ENCODE data around the gene NBEAL2.

Gene NBEAL2, protein sequence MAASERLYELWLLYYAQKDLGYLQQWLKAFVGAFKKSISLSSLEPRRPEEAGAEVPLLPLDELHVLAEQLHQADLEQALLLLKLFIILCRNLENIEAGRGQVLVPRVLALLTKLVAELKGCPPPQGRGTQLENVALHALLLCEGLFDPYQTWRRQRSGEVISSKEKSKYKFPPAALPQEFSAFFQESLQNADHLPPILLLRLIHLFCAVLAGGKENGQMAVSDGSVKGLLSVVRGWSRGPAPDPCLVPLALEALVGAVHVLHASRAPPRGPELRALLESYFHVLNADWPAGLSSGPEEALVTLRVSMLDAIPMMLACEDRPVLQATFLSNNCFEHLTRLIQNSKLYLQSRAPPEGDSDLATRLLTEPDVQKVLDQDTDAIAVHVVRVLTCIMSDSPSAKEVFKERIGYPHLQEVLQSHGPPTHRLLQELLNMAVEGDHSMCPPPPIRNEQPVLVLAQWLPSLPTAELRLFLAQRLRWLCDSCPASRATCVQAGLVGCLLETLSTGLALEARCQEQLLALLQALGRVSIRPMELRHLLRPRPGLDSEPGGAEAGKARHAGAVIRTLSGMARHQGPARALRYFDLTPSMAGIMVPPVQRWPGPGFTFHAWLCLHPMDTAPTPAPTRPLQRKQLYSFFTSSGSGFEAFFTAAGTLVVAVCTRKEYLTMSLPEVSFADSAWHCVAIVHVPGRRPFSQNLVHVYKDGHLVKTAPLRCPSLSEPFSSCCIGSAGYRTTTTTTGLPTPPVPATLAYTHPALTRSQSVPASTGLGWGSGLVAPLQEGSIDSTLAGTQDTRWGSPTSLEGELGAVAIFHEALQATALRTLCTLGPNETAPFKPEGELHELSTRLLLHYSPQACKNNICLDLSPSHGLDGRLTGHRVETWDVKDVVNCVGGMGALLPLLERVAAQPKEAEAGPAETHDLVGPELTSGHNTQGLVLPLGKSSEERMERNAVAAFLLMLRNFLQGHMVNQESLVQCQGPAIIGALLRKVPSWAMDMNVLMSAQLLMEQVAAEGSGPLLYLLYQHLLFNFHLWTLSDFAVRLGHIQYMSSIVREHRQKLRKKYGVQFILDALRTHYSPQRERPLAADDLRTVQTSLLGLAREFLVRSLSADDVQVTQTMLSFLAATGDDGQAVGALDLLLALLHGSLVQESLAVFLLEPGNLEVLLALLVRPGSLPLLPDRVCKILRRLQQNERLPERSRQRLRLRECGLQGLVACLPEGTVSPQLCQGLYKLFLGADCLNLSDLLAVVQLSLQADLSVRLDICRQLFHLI (N-terminal part only)

DNA sequence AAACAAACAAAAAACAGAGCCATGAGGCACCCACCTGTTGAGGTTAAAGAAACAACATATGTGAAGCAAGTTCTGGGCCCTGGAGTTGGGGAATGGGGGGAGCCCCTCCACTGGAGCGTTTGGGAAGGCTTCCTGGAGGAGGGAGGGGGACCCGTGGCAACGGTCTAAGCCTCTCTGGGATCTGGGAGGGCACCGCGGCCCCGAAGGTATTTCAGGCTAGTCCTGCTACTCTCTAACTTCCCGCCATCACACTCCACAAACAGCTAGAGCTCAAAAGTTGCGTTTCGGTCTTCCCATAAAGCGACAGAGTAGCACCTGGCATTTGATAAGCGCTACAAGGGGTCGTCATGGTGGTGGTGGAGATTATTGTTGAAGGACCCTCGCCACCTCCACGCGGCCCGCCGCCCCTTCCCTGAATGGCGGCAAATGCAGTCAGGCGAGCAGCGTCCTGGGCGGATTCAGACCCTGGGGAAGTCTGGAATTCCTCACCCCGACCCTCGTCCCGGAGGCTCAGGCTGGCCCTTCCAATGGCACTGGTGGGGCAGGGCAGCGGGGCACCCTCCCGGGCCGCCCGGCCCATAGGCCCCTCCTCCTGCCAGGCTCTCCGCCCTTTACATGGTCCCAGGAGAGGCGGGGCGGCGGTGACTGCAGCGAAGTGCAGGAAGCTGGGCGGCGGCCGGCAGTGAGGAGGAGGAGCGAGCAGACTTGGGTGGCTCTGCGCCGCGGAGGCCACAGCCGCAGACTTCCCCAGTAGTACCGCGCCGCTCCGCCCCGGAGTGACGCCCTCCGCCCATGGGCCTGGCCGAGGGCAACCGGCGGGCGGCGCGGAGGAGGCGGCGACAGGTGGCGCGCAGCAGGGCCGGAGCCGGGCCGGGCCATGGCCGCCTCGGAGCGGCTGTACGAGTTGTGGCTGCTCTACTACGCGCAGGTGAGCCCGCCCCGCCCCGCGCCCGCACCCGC, at the start of gene NBEAL2:
NBEAL2 (plus strand) TSS at position 682 of the 960 bp plus-strand sequence; CDS start at position 878, 196 bp downstream.
- FAIRE-seq: no peak

DNA sequence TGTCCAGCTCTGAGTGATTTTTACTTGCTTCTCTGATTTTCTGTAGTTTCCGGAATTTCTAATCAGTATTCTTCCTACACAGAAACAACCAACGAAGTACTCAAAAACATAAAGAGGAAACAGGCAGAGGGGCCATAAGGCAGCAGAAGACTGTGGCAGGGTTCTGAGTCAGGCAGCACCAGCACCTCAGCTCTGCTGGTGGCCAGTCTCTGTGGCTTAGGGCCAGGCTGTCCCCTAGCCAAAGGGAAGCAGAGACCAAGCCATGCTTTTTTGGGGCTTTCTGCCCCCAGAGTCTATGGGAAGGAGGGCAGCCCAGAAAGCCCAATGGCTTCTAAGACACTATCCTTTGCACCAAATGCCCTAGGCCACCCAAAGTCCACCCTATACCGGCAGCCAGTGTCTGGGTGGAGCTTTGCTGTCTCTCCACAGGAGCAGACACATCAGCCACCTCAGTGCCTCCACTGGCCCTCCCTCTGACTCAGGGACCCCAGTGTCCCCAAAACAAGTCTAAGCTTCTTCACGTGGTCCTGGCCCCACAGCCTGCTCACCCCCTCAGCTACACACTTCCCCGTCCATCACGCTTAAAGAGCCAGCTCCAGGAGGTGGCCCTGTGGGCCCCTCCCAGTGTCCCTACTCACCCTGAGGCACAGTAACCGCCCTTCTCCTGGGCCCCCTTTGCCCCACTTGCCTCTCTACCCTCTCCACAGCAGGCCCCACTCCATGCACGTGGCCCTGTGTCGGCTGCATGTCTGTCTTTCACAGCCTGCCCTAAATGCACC, 49.1 kb upstream of the NBEAL2 start:
- FAIRE-seq: no peak

DNA sequence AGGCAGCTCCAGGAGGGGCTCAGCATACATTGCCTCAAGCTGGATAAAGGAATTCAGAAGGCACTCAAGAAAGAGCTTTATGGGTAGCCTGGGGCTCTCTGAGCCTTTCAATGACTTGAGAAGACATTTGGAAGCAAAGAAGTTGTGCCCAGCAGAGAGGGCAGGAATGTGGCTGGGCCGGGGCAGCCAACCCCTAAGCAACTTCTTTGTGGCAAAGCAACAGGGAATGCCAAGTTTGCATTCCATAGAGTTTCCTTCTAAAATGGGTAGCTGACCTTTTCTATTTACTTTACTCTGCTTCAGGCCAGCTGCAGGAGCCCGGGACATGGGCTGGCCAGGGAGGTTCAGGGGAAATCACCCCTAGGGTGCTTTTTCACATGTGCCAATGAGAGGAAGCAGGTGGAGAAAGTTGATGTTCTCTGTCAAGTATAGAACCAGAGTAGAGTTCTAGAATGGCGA, 48.5 kb upstream of the NBEAL2 start:
- no peak for FAIRE-seq

DNA sequence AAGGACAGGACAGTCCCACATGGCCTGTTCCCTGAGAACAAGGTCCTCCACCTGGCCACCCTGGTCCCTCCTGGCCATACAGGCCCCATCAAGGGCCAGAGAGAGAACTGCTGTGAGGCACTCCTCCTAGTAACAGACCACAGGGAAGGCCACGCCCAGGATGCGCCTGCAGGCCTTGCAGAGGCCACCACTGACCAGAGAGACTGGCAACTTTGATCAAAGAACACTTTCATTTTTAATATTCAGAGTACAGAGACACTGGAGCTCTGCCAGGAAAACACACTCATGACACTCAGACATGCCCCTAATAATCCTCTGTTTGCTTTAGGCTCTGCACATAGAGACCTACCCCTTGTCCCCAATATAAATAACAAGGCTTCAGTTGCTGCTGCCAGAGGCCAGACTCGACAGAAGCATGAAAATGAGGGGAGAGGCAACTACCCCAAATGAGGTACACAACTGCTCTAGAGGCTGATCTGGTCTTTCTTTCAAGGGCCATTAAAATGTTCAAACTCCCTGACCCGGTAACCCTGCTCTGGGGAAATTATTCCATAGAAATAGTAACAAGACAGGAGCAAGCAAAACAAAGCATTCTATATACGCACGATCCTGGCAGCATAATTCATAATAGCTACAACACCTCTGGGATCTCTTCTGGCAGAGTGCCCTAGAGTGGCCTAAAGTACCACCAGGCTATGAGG, 47.7 kb upstream of the NBEAL2 start:
- no peak for FAIRE-seq

DNA sequence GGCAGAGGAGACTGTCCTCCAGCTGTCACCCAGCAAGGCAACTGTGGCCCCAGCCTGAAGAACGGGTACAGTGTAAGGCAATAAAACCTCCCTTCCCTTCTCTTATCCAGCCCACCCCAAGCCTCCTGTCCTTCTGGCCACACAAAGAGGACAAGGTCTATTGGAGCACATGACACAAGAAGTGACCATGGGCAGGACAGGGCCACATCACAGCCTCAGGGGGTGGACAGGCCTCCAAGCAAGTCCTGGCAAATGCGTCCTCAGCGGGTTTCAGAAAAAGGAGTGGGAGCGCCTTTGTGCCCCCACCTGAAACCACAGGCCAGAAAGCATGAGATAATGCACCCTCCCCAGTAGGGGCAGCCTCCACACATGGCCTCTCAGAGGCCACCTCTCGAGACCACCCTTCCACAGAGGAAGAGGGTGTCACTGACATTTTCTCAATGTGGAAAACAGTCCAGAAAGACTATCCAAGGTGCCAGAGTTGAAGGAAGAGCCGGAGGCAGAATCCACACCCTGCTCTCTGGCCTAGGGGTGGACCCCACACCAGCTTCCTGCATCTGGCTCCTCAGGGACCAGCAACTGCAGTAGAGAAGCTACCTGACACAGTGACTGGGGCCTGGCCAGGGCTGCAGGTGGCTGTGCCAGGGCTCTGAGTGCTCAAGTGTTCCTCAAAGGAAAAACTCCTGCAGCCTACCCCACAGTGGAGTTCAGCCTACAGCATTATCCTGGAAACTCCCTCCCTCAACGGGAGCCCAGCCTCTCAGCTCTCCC, 46.8 kb upstream of the NBEAL2 start:
- FAIRE-seq: no peak

DNA sequence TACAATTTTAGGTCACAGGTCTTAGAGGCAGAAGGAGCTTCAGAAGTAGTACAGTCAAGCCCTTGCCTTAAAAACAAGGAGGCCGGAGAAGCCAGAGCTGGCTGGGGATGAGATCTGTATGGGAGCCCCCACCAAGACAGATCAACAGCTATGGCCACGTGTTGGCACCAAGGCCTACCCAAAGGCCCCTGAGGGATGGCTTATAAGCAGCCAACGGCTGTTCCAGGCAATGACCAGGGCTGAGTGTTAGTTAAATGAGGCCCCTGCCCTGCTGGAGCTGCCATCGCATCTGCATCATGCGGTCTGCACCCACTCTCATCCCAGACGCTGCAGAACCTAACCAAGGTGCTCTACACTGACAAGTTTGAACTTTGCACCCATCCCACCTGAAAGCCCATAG, 46.2 kb upstream of the NBEAL2 start:
- no peak for FAIRE-seq

DNA sequence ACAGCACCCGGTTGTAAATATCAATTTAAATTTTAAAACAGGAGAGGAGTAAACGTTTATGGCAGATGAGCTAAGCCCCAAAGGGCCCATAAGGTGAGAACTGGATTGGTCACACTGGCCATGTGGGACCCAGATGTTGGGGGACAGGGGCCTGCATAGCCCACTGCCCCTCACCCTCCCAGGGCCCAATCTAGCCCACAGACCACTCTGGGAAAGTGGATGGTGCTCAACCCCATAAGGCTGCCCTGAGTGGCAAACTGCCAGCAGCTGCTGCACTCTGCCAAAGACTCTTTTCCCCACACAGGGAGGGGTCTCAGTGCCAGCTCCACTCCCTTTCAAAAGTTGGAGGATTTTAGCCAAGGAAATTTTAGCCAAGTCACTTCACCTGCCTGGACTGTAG, 45.4 kb upstream of the NBEAL2 start:
- FAIRE-seq: no peak

DNA sequence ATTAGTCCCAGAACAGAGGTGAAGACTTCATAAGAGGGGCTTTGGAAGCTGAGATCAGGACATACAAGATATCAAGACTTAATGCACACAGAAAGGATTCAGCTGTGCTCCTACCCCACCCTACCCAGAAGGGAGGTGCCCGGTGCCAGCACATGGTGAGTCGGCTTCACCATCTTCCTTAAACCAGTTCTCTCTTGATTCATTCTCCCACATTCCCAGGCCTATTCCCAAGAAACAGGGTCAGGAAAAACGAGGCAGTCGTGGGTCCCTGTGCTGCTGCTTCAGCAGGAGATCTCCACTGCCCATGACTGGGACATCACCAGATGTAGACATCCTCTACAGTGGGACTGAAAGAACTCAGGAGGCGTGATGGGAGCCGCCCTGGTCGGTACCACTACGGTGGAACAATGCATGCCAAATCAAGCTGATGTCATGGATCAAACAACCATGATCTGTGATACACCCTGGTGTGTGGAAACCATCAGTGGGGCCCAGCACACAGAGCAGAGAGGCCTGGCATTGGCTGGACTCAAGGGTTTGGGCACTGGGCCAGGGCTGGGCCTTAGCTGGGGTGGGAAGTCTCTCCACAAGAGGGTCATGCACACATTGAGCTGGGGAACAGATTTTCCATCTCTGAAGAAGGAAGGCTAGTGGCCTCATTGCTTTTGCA, 44.8 kb upstream of the NBEAL2 start:
- no peak for FAIRE-seq

DNA sequence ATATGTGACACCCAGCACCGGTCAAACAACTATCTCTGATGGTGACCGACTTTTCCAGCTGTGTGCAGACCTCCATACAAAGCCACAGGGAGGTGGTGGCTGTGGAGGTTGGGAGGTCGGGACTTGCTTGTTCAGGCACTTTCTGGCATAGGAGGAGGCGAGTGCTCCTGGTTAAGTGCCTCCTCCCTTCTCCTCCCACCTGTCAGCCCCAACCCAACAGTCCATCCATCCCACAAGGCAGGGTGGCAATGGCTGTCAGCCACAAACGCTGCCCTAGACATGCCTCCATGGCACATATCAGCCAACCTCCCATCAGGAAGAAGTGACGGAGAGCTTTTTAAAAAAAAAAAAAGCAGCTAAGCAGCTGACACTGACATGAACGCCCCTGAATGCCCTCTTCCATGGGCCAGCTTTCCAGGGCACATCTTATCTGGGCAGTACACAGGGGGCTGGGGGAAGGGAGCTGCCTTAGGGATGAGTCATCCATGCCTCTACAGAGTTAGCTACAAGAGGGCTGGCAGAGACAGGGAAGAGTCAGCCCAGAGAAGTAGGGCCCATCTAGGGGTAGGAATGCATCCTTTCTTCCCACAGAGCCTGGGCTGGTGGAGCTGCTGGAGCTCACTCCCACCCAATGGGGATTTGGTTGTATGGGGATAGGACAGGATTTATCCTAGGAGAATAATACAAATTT, 44.2 kb upstream of the NBEAL2 start:
- no peak for FAIRE-seq

DNA sequence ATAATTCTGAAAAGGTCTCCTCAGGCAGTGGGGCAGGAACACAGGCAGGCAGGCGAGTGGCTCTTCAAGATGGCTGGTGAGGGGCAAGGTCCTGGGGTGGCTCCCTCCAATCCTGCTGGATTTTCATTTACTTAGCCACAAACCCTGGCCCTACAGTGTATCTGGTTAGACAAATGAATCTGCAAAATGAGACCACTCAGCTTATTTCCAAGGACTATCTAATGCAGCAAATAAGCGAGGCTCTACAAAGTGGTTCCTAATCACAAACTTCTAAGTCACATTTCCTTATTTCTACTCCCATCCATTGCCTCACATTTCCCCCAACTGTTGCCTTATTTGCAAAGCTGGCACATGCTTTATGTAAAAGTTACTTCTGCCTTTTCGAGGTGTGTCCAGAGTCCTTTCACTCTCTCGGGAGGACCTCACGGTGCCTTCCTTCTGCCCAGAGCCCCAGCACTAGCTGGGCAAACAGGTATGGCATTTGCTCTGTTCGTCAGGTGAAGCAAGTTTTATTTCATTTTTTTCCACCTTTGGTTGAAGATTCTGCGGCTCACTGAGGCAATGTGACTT, 43.4 kb upstream of the NBEAL2 start:
- FAIRE-seq: no peak

DNA sequence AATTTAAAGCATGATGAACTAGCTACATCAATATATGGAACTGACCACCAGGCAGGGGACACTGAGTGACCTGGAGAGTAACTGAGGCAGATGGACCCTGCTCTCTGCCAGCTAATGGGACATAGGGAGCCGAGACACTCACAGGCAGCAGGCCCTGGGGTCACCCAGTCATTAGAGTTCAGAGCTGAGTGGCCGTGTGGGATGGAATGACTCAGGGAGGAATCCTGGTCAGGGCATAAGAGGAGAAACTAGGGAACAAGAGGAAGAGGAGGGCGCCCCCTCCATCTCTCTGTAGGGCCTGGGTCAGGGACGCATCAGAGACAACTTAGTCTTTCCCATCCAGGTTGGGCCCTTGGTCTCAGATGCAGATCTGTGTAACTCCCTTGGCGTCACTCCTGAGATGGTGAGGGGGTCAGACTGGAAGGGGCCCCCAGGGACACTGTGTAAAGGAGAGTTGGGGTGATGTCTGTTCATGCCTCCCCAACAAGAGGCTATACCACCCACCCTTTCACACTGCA, 42.7 kb upstream of the NBEAL2 start:
- no peak for FAIRE-seq

DNA sequence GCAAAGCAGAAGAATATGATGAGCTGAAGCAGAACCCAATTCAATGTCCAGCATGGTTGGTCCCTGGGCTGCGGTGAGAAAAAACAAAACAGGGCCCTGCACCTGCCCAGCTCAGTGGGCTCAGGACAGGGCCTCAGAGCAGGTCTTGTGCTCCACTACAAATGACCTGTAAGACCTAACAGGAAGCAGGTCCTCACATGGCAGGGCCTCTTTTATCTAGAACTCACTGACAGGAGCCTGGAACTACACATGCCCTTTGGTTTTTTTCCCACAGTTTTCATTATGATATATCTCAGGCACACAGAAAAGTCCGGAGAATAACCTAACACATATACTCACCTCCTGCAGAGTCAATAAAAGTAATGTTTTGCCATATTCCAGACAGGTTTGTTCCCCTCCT, 41.3 kb upstream of the NBEAL2 start:
- no peak for FAIRE-seq

DNA sequence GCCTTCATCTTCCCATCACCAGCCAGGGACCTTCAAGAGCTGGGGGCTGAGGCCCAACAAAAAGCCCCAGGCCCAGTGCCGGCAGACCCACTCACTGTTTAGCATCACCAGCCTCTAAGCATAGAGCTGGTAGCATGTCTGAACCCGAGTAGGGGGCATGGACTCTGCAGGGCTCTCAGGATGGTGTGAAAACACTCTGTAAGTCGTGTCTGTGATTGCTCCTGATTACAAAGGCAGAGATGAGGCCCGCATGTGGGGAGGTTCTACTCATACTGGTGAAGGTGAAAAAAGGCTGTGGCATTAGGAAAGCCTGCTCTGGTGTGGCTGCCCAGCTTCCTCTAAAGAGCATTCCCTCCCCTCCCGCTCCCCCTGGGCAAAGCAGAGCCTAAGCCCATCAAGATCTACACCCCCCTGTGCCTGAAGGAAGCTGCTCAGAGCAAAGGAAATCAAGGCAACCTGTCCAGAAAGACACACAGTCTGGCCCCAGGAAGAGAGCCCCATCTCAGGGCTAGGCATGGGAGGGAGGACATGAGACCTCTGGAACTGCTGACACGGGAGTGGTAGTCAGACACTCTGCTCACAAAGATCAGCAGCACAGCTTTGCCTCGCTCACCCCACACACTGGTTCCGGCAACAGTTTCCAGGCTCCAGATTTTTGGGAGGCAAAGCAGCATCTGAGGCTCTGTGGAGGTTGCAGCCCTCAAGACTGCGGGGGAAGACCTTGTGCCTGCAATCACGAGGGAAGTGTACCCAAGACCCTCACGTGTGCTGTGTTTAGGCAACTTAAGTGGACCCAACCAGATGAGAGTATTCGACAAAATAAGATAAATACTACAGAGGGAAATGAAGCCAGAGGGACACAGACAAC, 39.7 kb upstream of the NBEAL2 start:
- no peak for FAIRE-seq

DNA sequence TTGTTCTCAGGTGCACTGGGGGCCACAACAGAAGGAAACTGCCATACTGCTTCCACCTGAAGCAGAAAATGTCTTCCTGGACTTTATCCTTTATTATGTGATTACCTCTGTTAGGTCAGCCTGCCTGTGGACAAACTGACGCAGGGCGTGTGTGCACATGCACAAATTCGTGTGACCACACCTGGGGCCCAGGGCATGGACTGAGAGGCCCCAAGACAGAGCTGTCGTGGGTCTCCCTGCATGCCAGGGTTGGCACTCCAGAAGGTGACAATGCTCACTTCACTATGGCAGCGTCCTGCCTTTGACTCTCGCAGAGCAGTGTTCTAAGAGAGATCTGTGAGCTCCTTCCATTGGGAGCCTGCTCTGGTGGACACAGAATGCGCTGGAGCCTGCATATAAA, 37.4 kb upstream of the NBEAL2 start:
- no peak for FAIRE-seq

DNA sequence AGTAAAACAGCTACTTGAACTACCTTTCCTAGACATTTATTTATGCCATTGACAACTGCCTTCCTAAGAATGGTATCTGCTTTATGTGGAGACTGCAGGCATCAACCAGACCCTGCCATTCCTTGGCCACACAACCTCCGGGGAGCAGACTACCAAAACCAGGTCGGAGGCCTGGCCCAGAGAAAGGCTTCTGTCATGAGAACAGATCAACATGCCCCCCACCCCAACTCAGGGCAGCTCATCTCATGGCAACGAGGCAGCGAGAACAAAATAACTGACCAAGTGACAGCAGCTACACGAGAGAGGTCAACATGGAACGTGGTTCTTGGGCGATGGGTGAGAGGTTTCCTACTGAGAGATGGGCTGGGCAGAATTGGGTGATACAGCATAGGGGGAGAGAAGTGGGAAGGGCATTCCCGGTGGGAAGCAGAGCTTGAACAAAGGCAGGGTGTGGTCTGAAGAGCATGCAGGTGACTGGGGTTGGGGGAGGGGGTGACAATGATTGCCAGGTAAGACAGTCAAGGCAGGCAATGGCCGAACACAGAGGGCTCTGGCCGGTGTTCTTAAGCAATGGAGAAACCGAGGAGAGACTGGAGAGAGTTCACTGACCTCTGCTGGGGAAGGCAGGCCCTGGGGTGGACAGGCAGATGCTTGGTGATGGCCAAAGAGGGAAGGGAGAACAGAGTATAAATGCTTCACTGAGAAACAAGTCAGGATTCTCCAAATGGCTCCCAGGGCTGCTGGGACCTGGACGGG, 36.8 kb upstream of the NBEAL2 start:
- no peak for FAIRE-seq

Data from colon (tissue), 2 donors.